HL-60 (cell line): Measurements from ENCODE around the gene TDRD9.

Source experiments
- GABPA ChIP-seq: IDR thresholded peaks from 2 replicates; pipeline ENCODE4 v1.6.1; 2012; ENCODE audit warnings: low read depth
- POLR2AphosphoS5 ChIP-seq: IDR thresholded peaks from 2 replicates; pipeline ENCODE4 v1.6.1; 2012; ENCODE audit warnings: low read depth
- TF ChIP-seq, protein P1 (sequence below): IDR thresholded peaks from one replicate; pipeline ENCODE4 v1.5.1; 2011; ENCODE audit warnings: low read length, control low read depth, inconsistent platforms; ENCODE audit not compliant: insufficient read depth
- TF ChIP-seq, protein P2 (sequence below): IDR thresholded peaks from 2 replicates; pipeline ENCODE4 v1.6.1; 2012; ENCODE audit warnings: low read depth; ENCODE audit not compliant: insufficient replicate concordance

DNA sequence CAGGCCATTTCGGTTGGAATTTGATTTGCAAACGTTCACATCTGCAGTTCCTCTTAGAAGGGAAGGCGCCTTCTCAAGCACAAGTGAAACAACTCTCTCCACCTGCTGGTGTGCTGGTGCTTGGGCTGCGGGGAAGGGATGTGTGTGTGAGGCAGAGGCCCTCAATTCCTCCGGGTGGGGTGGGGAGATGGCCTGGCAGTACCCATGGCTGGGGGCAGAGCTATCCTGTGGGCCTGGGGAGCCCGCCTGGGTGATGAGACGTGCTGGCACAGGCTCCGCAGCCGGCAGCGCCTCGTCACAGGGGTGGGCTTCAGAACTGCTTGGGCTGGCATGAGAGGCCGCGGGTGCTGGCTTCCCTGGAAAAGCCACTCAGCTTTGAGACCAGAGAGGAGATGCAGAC lies 28.9 kb upstream of the TDRD9 start:
- TF ChIP-seq, protein P1, sequence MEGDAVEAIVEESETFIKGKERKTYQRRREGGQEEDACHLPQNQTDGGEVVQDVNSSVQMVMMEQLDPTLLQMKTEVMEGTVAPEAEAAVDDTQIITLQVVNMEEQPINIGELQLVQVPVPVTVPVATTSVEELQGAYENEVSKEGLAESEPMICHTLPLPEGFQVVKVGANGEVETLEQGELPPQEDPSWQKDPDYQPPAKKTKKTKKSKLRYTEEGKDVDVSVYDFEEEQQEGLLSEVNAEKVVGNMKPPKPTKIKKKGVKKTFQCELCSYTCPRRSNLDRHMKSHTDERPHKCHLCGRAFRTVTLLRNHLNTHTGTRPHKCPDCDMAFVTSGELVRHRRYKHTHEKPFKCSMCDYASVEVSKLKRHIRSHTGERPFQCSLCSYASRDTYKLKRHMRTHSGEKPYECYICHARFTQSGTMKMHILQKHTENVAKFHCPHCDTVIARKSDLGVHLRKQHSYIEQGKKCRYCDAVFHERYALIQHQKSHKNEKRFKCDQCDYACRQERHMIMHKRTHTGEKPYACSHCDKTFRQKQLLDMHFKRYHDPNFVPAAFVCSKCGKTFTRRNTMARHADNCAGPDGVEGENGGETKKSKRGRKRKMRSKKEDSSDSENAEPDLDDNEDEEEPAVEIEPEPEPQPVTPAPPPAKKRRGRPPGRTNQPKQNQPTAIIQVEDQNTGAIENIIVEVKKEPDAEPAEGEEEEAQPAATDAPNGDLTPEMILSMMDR = no peak
- TF ChIP-seq GABPA = no peak
- TF ChIP-seq POLR2AphosphoS5 = no peak
- TF ChIP-seq, protein P2, sequence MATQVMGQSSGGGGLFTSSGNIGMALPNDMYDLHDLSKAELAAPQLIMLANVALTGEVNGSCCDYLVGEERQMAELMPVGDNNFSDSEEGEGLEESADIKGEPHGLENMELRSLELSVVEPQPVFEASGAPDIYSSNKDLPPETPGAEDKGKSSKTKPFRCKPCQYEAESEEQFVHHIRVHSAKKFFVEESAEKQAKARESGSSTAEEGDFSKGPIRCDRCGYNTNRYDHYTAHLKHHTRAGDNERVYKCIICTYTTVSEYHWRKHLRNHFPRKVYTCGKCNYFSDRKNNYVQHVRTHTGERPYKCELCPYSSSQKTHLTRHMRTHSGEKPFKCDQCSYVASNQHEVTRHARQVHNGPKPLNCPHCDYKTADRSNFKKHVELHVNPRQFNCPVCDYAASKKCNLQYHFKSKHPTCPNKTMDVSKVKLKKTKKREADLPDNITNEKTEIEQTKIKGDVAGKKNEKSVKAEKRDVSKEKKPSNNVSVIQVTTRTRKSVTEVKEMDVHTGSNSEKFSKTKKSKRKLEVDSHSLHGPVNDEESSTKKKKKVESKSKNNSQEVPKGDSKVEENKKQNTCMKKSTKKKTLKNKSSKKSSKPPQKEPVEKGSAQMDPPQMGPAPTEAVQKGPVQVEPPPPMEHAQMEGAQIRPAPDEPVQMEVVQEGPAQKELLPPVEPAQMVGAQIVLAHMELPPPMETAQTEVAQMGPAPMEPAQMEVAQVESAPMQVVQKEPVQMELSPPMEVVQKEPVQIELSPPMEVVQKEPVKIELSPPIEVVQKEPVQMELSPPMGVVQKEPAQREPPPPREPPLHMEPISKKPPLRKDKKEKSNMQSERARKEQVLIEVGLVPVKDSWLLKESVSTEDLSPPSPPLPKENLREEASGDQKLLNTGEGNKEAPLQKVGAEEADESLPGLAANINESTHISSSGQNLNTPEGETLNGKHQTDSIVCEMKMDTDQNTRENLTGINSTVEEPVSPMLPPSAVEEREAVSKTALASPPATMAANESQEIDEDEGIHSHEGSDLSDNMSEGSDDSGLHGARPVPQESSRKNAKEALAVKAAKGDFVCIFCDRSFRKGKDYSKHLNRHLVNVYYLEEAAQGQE = no peak
